Fibroblast of skin of right quadriceps (primary cell): ENCODE data around the gene NMT1.
"Not testable (repeated sequence)": the region's sequence is repeated elsewhere in the genome, so short reads cannot be mapped to it uniquely, and the experiment has no call there.

Source experiments
- DNase-seq: peaks from one replicate; pipeline ENCODE4 v3.0.0-alpha.2; 2013

The NMT1 gene

GRCh38 chr17:45038728-45039634 lies 22.1 kb upstream of the NMT1 start:
- no peak for DNase-seq

- no peak for DNase-seq
Observed at GRCh38 chr17:45040459-45040858, 20.7 kb upstream of the NMT1 start.

- DNase-seq: no peak
Observed at GRCh38 chr17:45042346-45043120, 18.6 kb upstream of the NMT1 start.

- no peak for DNase-seq
Observed at GRCh38 chr17:45043813-45044540, 17.1 kb upstream of the NMT1 start.

- no peak for DNase-seq
Observed at GRCh38 chr17:45046537-45047125, 14.5 kb upstream of the NMT1 start.

- no peak for DNase-seq
Observed at GRCh38 chr17:45048795-45049563, 12.1 kb upstream of the NMT1 start.

GRCh38 chr17:45050481-45051059 lies 10.5 kb upstream of the NMT1 start:
- DNase-seq: peak; percentile 28

GRCh38 chr17:45051060-45051719 lies 9.9 kb upstream of the NMT1 start, which contains the start of gene DCAKD:
Gene DCAKD (minus strand): TSS chr17:45051632. CDS start chr17:45034885, 16,747 bp downstream.
- DNase-seq: peak; percentile 98

GRCh38 chr17:45051720-45052051 lies 9.4 kb upstream of the NMT1 start:
- DNase-seq: not testable (repeated sequence)

- DNase-seq: no peak
Observed at GRCh38 chr17:45052052-45052772, 8.9 kb upstream of the NMT1 start.

GRCh38 chr17:45060382-45060796 lies 728 bp upstream of the NMT1 start:
- DNase-seq: no peak

- no peak for DNase-seq
Observed at GRCh38 chr17:45061606-45062205, 589 bp downstream of the NMT1 start.

- DNase-seq: no peak
Observed at GRCh38 chr17:45063198-45063597, 2.1 kb downstream of the NMT1 start.

- no peak for DNase-seq
Observed at GRCh38 chr17:45067637-45068036, 6.5 kb downstream of the NMT1 start.

- no peak for DNase-seq
Observed at GRCh38 chr17:45070001-45070400, 8.9 kb downstream of the NMT1 start.

GRCh38 chr17:45070809-45071208 lies 9.7 kb downstream of the NMT1 start:
- DNase-seq: no peak

GRCh38 chr17:45073414-45074070 lies 12.4 kb downstream of the NMT1 start:
- peak; percentile 96 for DNase-seq

- DNase-seq: no peak
Observed at GRCh38 chr17:45077643-45078042, 16.5 kb downstream of the NMT1 start.

- DNase-seq: no peak
Observed at GRCh38 chr17:45081047-45081703, 20.1 kb downstream of the NMT1 start.
